HEK293 (cell line): ENCODE results near the gene ENO2.

Source experiments
- CTCF ChIA-PET: fragments of 350-600 bp; formaldehyde crosslinking; extraction: SDS; loops from one replicate; lab custom pipeline; 2021; ENCODE audit warnings: antibody characterized with exemption; lab: Yijun Ruan, JAX
- POLR2A ChIA-PET: fragments of 300-600 bp; formaldehyde crosslinking; extraction: SDS; loops from one replicate; lab custom pipeline; 2020; ENCODE audit warnings: antibody characterized with exemption, inconsistent platforms; lab: Yijun Ruan, JAX
- H3K27ac ChIP-seq: fragments of 200-500 bp; sonication (Bioruptor generic); 2 replicates; pipeline ENCODE4 v1.5.1; 2014; ENCODE audit warnings: low read depth, low read length, control low read depth, inconsistent platforms; ENCODE audit errors: extremely low read depth
- H3K36me3 ChIP-seq, 2 experiments: fragments of 200-500 bp in 1 of 2; sonication (Bioruptor generic) in 1 of 2; 1 replicate in 1 of 2; 2 replicates in 1 of 2; pipeline ENCODE4 v1.5.1; 2014 to 2017; ENCODE audit warnings: inconsistent platforms in 2 of 2, low read length in 2 of 2; ENCODE audit not compliant: control insufficient read depth in 2 of 2, insufficient read depth in 1 of 2
- H3K4me1 ChIP-seq: fragments of 200-500 bp; sonication (Bioruptor generic); 2 replicates; pipeline ENCODE4 v1.5.1; 2014; ENCODE audit warnings: mild to moderate bottlenecking, low read length, inconsistent platforms; ENCODE audit not compliant: control insufficient read depth, insufficient read depth
- H3K4me3 ChIP-seq: 2 replicates; pipeline ENCODE4 v1.5.1; 2011; ENCODE audit warnings: low read depth, mild to moderate bottlenecking, control low read depth, low read length, moderate library complexity
- H3K9me3 ChIP-seq: fragments of 200-500 bp; sonication (Bioruptor generic); 2 replicates; pipeline ENCODE4 v1.5.1; 2014; ENCODE audit warnings: low read depth, low read length, inconsistent platforms; ENCODE audit not compliant: control insufficient read depth, insufficient read depth
- GLI4 ChIP-seq: fragments of 450-650 bp; formaldehyde crosslinking; IDR thresholded peaks from 2 replicates; pipeline ENCODE4 v1.5.1; 2016; ENCODE audit warnings: missing biosample characterization, missing genetic modification characterization
- GLIS1 ChIP-seq: fragments of 450-650 bp; formaldehyde crosslinking; IDR thresholded peaks from 2 replicates; pipeline ENCODE4 v1.5.1; 2016; ENCODE audit warnings: missing biosample characterization, missing genetic modification characterization
- IKZF3 ChIP-seq: fragments of 450-650 bp; IDR thresholded peaks from 2 replicates; pipeline ENCODE4 v1.5.0; 2018; ENCODE audit warnings: missing biosample characterization, mild to moderate bottlenecking, missing genetic modification characterization, moderate library complexity
- SCRT1 ChIP-seq: fragments of 450-650 bp; formaldehyde crosslinking; IDR thresholded peaks from 2 replicates; pipeline ENCODE4 v1.5.1; 2016; ENCODE audit warnings: missing biosample characterization, missing genetic modification characterization, borderline replicate concordance
- SCRT2 ChIP-seq: fragments of 450-650 bp; formaldehyde crosslinking; IDR thresholded peaks from 2 replicates; pipeline ENCODE4 v1.5.1; 2016; ENCODE audit warnings: missing biosample characterization, missing genetic modification characterization
- TRIM28 ChIP-seq: IDR thresholded peaks from 2 replicates; pipeline ENCODE4 v1.6.1; 2011; ENCODE audit warnings: low read length, control low read depth, borderline replicate concordance
- ZNF560 ChIP-seq: fragments of 450-650 bp; formaldehyde crosslinking; IDR thresholded peaks from 2 replicates; pipeline ENCODE4 v1.5.1; 2017; ENCODE audit warnings: missing biosample characterization, missing genetic modification characterization, borderline replicate concordance
- ZNF561 ChIP-seq: fragments of 450-650 bp; IDR thresholded peaks from 2 replicates; pipeline ENCODE4 v1.5.1; 2018; ENCODE audit warnings: missing biosample characterization, missing genetic modification characterization, borderline replicate concordance
- ZNF664 ChIP-seq: fragments of 450-650 bp; formaldehyde crosslinking; IDR thresholded peaks from 2 replicates; pipeline ENCODE4 v1.5.1; 2016; ENCODE audit warnings: missing biosample characterization, missing genetic modification characterization
- ZNF777 ChIP-seq: fragments of 450-650 bp; formaldehyde crosslinking; IDR thresholded peaks from 2 replicates; pipeline ENCODE4 v1.5.1; 2017; ENCODE audit warnings: missing biosample characterization, missing genetic modification characterization, borderline replicate concordance
- TF ChIP-seq, protein P1 (sequence below): fragments of 450-650 bp; formaldehyde crosslinking; conservative IDR thresholded peaks from 2 replicates; pipeline ENCODE4 v1.5.1; 2016; ENCODE audit warnings: low read depth, missing biosample characterization, missing genetic modification characterization
- TF ChIP-seq, protein P2 (sequence below): fragments of 450-650 bp; formaldehyde crosslinking; IDR thresholded peaks from 2 replicates; pipeline ENCODE4 v1.5.1; 2016; ENCODE audit warnings: missing biosample characterization, missing genetic modification characterization
- TF ChIP-seq, protein P3 (sequence below): fragments of 450-650 bp; formaldehyde crosslinking; IDR thresholded peaks from 2 replicates; pipeline ENCODE4 v1.5.1; 2016; ENCODE audit warnings: missing biosample characterization, missing genetic modification characterization
- TF ChIP-seq, protein P4 (sequence below): fragments of 450-650 bp; IDR thresholded peaks from 2 replicates; pipeline ENCODE4 v1.5.1; 2018; ENCODE audit warnings: missing biosample characterization, mild to moderate bottlenecking, missing genetic modification characterization

ENO2 gene

DNA sequence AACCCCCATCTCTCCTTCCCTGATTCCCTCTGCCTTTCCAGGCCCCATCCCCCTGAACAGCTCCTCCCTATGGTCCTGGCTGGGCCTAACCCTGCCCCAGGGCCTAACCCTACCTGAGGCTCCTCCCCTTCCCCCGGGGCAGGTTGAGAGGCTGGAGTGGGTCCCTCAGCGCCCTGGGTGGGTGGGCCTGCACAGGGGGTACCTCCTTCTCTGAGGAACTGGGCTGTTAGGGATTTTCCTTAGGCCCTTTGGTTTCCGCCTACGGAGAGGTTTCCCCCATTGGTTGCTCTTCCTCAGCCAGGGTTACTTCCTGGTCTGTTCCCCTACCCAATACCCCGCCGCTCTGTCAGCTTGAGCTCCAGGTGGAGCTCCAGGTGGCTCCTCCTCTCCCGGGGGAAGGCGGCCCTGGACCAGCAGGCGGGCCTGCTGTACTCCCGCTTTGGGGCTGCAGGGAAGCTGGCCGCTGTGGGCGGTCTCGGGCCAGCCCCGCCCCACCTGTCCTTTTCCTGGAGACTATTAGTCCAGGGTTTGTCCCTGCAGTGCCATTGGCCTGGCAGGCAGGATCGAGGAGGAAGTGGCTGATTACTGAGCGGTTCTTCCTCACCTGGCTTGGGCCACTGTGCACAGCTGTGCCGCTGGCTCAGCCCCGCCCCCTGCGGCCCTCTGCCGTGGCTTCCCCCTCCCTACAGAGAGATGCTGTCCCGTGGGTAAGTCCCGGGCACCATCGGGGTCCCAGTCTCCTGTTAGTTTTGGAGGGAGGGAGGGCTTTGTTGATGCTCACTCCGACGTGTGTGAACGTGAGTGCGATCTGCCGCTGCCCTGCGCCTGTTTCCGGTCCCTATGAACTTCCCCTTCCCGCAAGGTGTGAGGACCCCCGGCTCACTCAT lies 31.9 kb downstream of the ENO2 start (continued):
- TF ChIP-seq, protein P1, sequence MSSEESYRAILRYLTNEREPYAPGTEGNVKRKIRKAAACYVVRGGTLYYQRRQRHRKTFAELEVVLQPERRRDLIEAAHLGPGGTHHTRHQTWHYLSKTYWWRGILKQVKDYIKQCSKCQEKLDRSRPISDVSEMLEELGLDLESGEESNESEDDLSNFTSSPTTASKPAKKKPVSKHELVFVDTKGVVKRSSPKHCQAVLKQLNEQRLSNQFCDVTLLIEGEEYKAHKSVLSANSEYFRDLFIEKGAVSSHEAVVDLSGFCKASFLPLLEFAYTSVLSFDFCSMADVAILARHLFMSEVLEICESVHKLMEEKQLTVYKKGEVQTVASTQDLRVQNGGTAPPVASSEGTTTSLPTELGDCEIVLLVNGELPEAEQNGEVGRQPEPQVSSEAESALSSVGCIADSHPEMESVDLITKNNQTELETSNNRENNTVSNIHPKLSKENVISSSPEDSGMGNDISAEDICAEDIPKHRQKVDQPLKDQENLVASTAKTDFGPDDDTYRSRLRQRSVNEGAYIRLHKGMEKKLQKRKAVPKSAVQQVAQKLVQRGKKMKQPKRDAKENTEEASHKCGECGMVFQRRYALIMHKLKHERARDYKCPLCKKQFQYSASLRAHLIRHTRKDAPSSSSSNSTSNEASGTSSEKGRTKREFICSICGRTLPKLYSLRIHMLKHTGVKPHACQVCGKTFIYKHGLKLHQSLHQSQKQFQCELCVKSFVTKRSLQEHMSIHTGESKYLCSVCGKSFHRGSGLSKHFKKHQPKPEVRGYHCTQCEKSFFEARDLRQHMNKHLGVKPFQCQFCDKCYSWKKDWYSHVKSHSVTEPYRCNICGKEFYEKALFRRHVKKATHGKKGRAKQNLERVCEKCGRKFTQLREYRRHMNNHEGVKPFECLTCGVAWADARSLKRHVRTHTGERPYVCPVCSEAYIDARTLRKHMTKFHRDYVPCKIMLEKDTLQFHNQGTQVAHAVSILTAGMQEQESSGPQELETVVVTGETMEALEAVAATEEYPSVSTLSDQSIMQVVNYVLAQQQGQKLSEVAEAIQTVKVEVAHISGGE (tag by site-specific recombination) = peak; percentile 44
- TF ChIP-seq ZNF560 = no peak
- TF ChIP-seq, protein P2, sequence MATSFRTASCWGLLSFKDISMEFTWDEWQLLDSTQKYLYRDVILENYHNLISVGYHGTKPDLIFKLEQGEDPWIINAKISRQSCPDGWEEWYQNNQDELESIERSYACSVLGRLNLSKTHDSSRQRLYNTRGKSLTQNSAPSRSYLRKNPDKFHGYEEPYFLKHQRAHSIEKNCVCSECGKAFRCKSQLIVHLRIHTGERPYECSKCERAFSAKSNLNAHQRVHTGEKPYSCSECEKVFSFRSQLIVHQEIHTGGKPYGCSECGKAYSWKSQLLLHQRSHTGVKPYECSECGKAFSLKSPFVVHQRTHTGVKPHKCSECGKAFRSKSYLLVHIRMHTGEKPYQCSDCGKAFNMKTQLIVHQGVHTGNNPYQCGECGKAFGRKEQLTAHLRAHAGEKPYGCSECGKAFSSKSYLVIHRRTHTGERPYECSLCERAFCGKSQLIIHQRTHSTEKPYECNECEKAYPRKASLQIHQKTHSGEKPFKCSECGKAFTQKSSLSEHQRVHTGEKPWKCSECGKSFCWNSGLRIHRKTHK (tag by site-specific recombination) = no peak
- peak; percentile 80 for TF ChIP-seq IKZF3
- TF ChIP-seq, protein P3, sequence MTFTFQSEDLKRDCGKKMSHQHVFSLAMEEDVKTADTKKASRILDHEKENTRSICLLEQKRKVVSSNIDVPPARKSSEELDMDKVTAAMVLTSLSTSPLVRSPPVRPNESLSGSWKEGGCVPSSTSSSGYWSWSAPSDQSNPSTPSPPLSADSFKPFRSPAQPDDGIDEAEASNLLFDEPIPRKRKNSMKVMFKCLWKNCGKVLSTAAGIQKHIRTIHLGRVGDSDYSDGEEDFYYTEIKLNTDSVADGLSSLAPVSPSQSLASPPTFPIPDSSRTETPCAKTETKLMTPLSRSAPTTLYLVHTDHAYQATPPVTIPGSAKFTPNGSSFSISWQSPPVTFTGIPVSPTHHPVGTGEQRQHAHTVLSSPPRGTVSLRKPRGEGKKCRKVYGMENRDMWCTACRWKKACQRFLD (tag by site-specific recombination) = no peak
- TF ChIP-seq, protein P4, sequence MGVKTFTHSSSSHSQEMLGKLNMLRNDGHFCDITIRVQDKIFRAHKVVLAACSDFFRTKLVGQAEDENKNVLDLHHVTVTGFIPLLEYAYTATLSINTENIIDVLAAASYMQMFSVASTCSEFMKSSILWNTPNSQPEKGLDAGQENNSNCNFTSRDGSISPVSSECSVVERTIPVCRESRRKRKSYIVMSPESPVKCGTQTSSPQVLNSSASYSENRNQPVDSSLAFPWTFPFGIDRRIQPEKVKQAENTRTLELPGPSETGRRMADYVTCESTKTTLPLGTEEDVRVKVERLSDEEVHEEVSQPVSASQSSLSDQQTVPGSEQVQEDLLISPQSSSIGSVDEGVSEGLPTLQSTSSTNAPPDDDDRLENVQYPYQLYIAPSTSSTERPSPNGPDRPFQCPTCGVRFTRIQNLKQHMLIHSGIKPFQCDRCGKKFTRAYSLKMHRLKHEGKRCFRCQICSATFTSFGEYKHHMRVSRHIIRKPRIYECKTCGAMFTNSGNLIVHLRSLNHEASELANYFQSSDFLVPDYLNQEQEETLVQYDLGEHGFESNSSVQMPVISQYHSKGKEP (tag by site-specific recombination) = no peak

DNA sequence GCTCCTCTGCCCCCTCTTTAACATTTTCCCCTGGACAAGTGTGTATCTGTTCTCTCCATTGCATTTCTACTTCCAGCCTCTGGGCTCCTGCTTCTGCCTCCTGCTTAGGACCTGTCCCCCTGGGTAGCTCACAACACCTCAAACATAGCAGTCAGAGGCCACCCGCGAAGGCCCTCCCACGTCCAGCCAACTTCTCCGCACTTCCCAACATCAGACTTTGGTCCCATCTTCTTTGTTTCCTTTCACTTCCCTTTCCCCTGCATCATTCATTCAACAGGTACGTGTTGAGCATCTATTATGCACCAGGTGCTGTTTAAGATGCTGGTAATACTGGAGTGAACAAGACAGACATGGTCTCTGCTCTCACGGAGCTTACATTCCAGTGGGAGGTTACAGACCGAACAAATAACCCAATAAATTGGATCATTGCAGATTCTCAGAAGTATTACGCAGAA lies 32.6 kb downstream of the ENO2 start:
- H3K27ac ChIP-seq = peak overlapping the region; percentile 50; the same call in 1 of the 2 replicates
- H3K36me3 ChIP-seq = peaks cover 0 to 10% of the 10 kb centered on the region in 2 experiments; a peak in 1 of 3 replicates
- ChIA-PET CTCF (interaction anchor here (0.7 to 6.8 kb wide), 11 partner anchors 9 to 198 kb away, joined by 3 to 138 read pairs (median 8); no protein-coding TSS in a partner anchor), POLR2A (interaction anchor here (0.7 to 4.9 kb wide), 23 partner anchors 10 to 413 kb away, joined by 3 to 99 read pairs (median 6); partner anchors contain the start of genes C1RL, CDCA3, GAPDH and LPCAT3)
- H3K9me3 ChIP-seq = no peaks in the 10 kb centered on the region
- peaks cover 14% of the 10 kb centered on the region for H3K4me1 ChIP-seq
- peak; percentile 94 for TF ChIP-seq SCRT1 (tag by site-specific recombination)
- TF ChIP-seq GLIS1 = peak; percentile 18; the same call in 1 of the 2 replicates
- TF ChIP-seq ZNF561 (tag by site-specific recombination) = no peak
- TF ChIP-seq ZNF777 (tag by site-specific recombination) = 0 out of 2 replicates have a peak, but pooled peaks have one; percentile 45
- 0 out of 2 replicates have a peak, but pooled peaks have one; percentile 17 for TF ChIP-seq GLI4
- TF ChIP-seq SCRT2 (tag by site-specific recombination) = peak; percentile 99
- peak; percentile 77 for TF ChIP-seq ZNF664 (tag by site-specific recombination)
- TF ChIP-seq TRIM28 = no peak
- H3K4me3 ChIP-seq = peak overlapping the region; percentile 53
